Left ventricle myocardium inferior (tissue), 1 donor: Measurements from ENCODE around the gene TP63. TPM values are rescaled to one million over a fixed set of nuclear protein-coding genes. Genes with fewer than 3 reads are reported as not detected.

Experiments
- DNase-seq: peaks from one replicate; pipeline ENCODE4 v3.0.0-alpha.2; 2020
- H3K27ac ChIP-seq: fragments of 200-600 bp; replicated peaks from 2 replicates; pipeline ENCODE4 v1.8.0; 2021
- H3K27me3 ChIP-seq: fragments of 200-600 bp; 2 replicates; pipeline ENCODE4 v1.8.0; 2021; ENCODE audit warnings: low read depth
- H3K36me3 ChIP-seq: fragments of 200-600 bp; 2 replicates; pipeline ENCODE4 v1.8.0; 2021
- H3K4me1 ChIP-seq: fragments of 200-600 bp; 2 replicates; pipeline ENCODE4 v1.8.0; 2021
- H3K4me3 ChIP-seq: fragments of 200-600 bp; 2 replicates; pipeline ENCODE4 v1.8.0; 2021; ENCODE audit warnings: mild to moderate bottlenecking, moderate library complexity
- H3K9me3 ChIP-seq: fragments of 200-600 bp; replicated peaks from 2 replicates; pipeline ENCODE4 v1.8.0; 2021
- CTCF ChIP-seq: fragments of 200-600 bp; IDR thresholded peaks from 2 replicates; pipeline ENCODE4 v1.8.0; 2021; ENCODE audit warnings: antibody characterized with exemption, mild to moderate bottlenecking, borderline replicate concordance
- intact Hi-C: fragments of 100-400 bp; cut with micrococcal nuclease; formaldehyde crosslinking; loops from one replicate; pipeline ENCODE4 v1.11.0; 2022
- total RNA-seq: library from RNA; stranded (reverse); fragmentation: NEBNext Ultra II Directional; extraction: Animal tissue kit (Norgen Biotek cat#: 25700); gene quantifications from one replicate; pipeline ENCODE4 v1.2.1, GENCODE V29; 2021
- donor health status: DM: no; HTN: yes; CAD: no; lungs with severe emphysema.

Gene TP63
- total RNA-seq, 1 donor from 2014 or later = 0.14 TPM

- DNase-seq = no peak
- no peak for TF ChIP-seq CTCF
- intact Hi-C loops = no loop called here
- Histone ChIP-seq H3K27me3 (no peaks in the 10 kb centered on the region), H3K4me3 (no peak overlapping the region), H3K36me3 (no peaks in the 10 kb centered on the region), H3K27ac (no peak overlapping the region), H3K4me1 (no peaks in the 10 kb centered on the region), H3K9me3 (no peaks in the 10 kb centered on the region)
Observed at GRCh38 chr3:189883113-189883753, 252.0 kb downstream of the TP63 start.

GRCh38 chr3:189890496-189890895, 259.3 kb downstream of the TP63 start:
- no peaks in the 10 kb centered on the region for H3K27me3 ChIP-seq
- no peak overlapping the region for H3K27ac ChIP-seq
- no peak overlapping the region for H3K4me3 ChIP-seq
- H3K36me3 ChIP-seq = no peaks in the 10 kb centered on the region
- H3K4me1 ChIP-seq = no peaks in the 10 kb centered on the region
- intact Hi-C loops = no loop called here
- DNase-seq = no peak
- no peaks in the 10 kb centered on the region for H3K9me3 ChIP-seq
- no peak for TF ChIP-seq CTCF

DNA sequence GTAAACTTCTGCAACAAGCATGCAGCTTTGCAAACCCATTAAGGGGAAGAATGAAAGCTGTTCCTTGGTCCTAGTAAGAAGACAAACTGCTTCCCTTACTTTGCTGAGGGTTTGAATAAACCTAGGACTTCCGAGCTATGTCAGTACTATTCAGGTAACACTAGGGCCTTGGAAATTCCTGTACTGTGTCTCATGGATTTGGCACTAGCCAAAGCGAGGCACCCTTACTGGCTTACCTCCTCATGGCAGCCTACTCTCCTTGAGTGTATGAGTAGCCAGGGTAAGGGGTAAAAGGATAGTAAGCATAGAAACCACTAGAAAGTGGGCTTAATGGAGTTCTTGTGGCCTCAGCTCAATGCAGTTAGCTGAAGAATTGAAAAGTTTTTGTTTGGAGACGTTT, 265.3 kb downstream of the TP63 start:
- H3K36me3 ChIP-seq = no peaks in the 10 kb centered on the region
- TF ChIP-seq CTCF = no peak
- intact Hi-C loops = no loop called here

DNA sequence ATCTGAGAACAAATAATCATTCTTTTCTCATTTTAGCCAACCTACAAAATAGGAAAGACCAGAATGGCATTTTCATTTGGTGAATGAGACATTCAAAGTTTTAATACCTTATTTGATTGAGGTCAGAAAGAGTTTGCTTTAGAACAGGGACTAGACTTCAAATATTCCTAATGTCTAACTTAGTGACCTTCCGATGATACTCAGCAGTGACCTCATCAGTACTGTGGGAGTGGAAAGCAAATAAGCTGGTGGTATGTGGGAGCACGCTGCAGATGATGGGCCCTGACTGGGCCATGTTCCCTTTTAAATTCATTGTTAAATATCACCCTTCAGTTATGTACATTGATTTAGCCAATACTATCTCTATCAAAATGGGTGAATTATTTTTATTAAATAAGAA, 266.2 kb downstream of the TP63 start:
- Histone ChIP-seq H3K27ac (no peak overlapping the region), H3K4me1 (no peaks in the 10 kb centered on the region), H3K4me3 (no peak overlapping the region), H3K9me3 (no peaks in the 10 kb centered on the region), H3K36me3 (no peaks in the 10 kb centered on the region), H3K27me3 (no peaks in the 10 kb centered on the region)
- no peak for TF ChIP-seq CTCF
- intact Hi-C loops = no loop called here
- no peak for DNase-seq

More for the DNA sequence above, 265.3 kb downstream of the TP63 start:
- no peaks in the 10 kb centered on the region for H3K4me1 ChIP-seq
- H3K4me3 ChIP-seq = no peak overlapping the region
- H3K27me3 ChIP-seq = no peaks in the 10 kb centered on the region
- DNase-seq = no peak
- H3K27ac ChIP-seq = no peak overlapping the region
- H3K9me3 ChIP-seq = no peaks in the 10 kb centered on the region

- Histone ChIP-seq H3K27ac (no peak overlapping the region), H3K4me3 (no peak overlapping the region), H3K36me3 (no peaks in the 10 kb centered on the region), H3K27me3 (no peaks in the 10 kb centered on the region), H3K9me3 (no peaks in the 10 kb centered on the region), H3K4me1 (no peaks in the 10 kb centered on the region)
- no peak for DNase-seq
- intact Hi-C loops = no loop called here
- TF ChIP-seq CTCF = no peak
Observed at GRCh38 chr3:189898559-189899153, 267.5 kb downstream of the TP63 start.
